ENCODE measurements around the gene ZNF207.

The ZNF207 gene

DNA sequence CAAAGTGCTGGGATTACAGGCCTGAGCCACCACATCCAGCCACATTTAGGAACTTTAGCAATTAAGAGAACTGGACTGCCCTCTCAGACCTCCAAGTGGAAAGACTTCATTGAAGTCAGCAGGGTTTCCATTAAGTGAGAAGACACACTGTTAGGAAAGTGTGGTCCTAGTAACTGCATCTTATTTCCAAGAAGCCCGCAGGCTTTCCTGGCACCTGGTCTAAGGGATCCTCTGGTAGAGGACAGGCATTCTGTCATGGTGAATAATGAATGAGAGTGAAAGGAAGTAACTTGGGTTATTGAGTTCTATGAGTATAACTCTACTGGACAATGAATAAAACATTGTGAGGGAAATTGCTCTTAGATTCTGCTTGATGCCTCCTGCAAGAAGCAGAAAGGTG, 22.0 kb upstream of the ZNF207 start:
- H3K4me2 ChIP-seq (ENCODE audit: low read depth, low read length, poor library complexity, severe bottlenecking), result no peak overlapping the region
- H2AFZ ChIP-seq (ENCODE audit: low read depth, low read length, severe bottlenecking), result no peak overlapping the region
- H3K9ac ChIP-seq (ENCODE audit: low read length), result no peak overlapping the region
- no peaks in the 10 kb centered on the region for H3K9me2 ChIP-seq (replicated peaks; ENCODE audit: insufficient read depth, low read length)
- H3K27ac ChIP-seq (ENCODE audit: low read depth, low read length), result no peak overlapping the region
- H3K9me3 ChIP-seq (ENCODE audit: insufficient read depth, low read length), result no peaks in the 10 kb centered on the region
- TF ChIP-seq EZH2phosphoT487 (conservative IDR thresholded peaks at IDR 0.05; ENCODE audit: low read length), result no peak
- TF ChIP-seq, protein P1, sequence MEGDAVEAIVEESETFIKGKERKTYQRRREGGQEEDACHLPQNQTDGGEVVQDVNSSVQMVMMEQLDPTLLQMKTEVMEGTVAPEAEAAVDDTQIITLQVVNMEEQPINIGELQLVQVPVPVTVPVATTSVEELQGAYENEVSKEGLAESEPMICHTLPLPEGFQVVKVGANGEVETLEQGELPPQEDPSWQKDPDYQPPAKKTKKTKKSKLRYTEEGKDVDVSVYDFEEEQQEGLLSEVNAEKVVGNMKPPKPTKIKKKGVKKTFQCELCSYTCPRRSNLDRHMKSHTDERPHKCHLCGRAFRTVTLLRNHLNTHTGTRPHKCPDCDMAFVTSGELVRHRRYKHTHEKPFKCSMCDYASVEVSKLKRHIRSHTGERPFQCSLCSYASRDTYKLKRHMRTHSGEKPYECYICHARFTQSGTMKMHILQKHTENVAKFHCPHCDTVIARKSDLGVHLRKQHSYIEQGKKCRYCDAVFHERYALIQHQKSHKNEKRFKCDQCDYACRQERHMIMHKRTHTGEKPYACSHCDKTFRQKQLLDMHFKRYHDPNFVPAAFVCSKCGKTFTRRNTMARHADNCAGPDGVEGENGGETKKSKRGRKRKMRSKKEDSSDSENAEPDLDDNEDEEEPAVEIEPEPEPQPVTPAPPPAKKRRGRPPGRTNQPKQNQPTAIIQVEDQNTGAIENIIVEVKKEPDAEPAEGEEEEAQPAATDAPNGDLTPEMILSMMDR (IDR thresholded peaks at IDR 0.05; ENCODE audit: insufficient read depth, low read length, poor library complexity, severe bottlenecking), result no peak
- H4K20me1 ChIP-seq (ENCODE audit: low read depth, low read length), result no peaks in the 10 kb centered on the region
- H3K27me3 ChIP-seq (ENCODE audit: low read length), result no peaks in the 10 kb centered on the region
- no peak overlapping the region for H3K4me3 ChIP-seq (ENCODE audit: insufficient read depth, low read length, poor library complexity, severe bottlenecking)
- H3K79me2 ChIP-seq (ENCODE audit: insufficient read depth, low read length), result no peaks in the 10 kb centered on the region
- no peaks in the 10 kb centered on the region for H3K36me3 ChIP-seq (ENCODE audit: low read length)
- no peaks in the 10 kb centered on the region for H3F3A ChIP-seq (ENCODE audit: insufficient read depth)

DNA sequence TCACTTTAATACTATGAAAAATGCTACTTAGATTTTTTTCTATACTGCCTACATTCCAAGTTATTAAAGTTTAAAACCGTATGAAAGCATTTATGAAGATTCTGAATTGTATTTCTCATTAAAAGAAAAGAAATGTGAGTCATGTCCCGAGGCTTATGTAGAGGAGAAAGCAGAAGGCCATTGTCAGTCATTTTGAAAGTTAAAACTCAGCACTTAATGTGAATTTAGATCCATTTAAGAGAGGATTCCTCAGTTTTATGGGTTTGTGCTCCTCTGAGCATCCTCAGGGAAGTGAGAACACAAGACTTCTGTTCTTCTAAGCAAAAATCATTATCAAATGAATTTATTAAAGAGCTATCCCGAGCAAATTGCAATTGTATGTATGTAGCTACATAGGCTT, 19.8 kb upstream of the ZNF207 start:
- Histone ChIP-seq H3K36me3 (ENCODE audit: low read length) (peaks cover 17% of the 10 kb centered on the region; the same call in 1 of the 2 replicates), H3K9me3 (ENCODE audit: insufficient read depth, low read length) (no peaks in the 10 kb centered on the region), H4K20me1 (ENCODE audit: low read depth, low read length) (no peaks in the 10 kb centered on the region), H3K4me3 (ENCODE audit: insufficient read depth, low read length, poor library complexity, severe bottlenecking) (no peak overlapping the region), H3K4me2 (ENCODE audit: low read depth, low read length, poor library complexity, severe bottlenecking) (no peak overlapping the region), H3K9ac (ENCODE audit: low read length) (no peak overlapping the region), H3K27me3 (ENCODE audit: low read length) (no peaks in the 10 kb centered on the region), H3K27ac (ENCODE audit: low read depth, low read length) (no peak overlapping the region), H3F3A (ENCODE audit: insufficient read depth) (no peaks in the 10 kb centered on the region), H2AFZ (ENCODE audit: low read depth, low read length, severe bottlenecking) (no peak overlapping the region), H3K9me2 (replicated peaks; ENCODE audit: insufficient read depth, low read length) (no peaks in the 10 kb centered on the region), H3K79me2 (ENCODE audit: insufficient read depth, low read length) (no peaks in the 10 kb centered on the region)
- TF ChIP-seq, protein P1 (IDR thresholded peaks at IDR 0.05; ENCODE audit: insufficient read depth, low read length, poor library complexity, severe bottlenecking), result no peak
- TF ChIP-seq EZH2phosphoT487 (conservative IDR thresholded peaks at IDR 0.05; ENCODE audit: low read length), result no peak

DNA sequence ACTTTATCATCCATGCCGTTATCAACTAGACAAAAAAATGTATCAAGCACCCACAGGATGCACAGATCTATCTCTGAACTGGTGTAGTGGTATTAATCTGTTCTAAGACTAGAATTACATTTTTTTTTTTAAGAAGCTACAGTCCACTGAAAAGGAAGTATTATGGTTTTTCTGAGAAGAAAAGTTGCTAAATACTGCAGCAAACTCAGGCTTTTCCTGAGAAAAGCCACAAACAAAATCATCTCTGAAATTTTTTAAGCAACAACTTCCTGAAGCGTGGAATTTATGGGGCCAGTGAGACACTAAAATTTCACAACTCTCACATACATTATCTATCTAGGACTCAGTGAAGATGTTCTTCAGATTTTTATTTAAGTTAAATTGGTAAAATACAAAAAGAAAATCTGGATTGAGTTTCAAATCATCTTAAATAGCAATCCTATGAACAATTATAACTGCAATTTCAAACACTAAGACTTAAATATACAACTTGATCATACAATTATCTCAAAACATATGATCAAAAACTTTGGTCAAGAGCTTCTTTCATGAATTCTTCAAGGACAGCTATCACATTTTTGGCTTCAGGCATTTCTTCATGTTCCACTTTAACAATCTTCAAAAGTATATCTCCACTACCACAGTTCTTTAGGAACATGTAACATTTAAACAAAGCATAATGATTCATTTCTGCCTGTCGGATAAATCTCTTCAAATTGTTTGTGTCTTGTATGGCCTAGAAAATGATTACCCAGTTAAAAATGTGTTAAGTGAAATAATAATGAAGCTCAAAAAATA, 18.5 kb upstream of the ZNF207 start:
- H3K27me3 ChIP-seq (ENCODE audit: low read length), result no peaks in the 10 kb centered on the region
- H3K4me2 ChIP-seq (ENCODE audit: low read depth, low read length, poor library complexity, severe bottlenecking), result no peak overlapping the region

More for the DNA sequence above, 18.5 kb upstream of the ZNF207 start:
- peaks cover 17% of the 10 kb centered on the region; the same call in 1 of the 2 replicates for H3K36me3 ChIP-seq (ENCODE audit: low read length)
- H3K9me3 ChIP-seq (ENCODE audit: insufficient read depth, low read length), result no peaks in the 10 kb centered on the region
- no peak overlapping the region for H3K4me3 ChIP-seq (ENCODE audit: insufficient read depth, low read length, poor library complexity, severe bottlenecking)
- no peak overlapping the region for H2AFZ ChIP-seq (ENCODE audit: low read depth, low read length, severe bottlenecking)
- no peaks in the 10 kb centered on the region for H3F3A ChIP-seq (ENCODE audit: insufficient read depth)
- H3K9me2 ChIP-seq (replicated peaks; ENCODE audit: insufficient read depth, low read length), result no peaks in the 10 kb centered on the region
- no peak overlapping the region for H3K27ac ChIP-seq (ENCODE audit: low read depth, low read length)
- no peaks in the 10 kb centered on the region for H4K20me1 ChIP-seq (ENCODE audit: low read depth, low read length)
- H3K79me2 ChIP-seq (ENCODE audit: insufficient read depth, low read length), result no peaks in the 10 kb centered on the region
- no peak overlapping the region for H3K9ac ChIP-seq (ENCODE audit: low read length)
- TF ChIP-seq EZH2phosphoT487 (conservative IDR thresholded peaks at IDR 0.05; ENCODE audit: low read length), result no peak
- TF ChIP-seq, protein P1 (IDR thresholded peaks at IDR 0.05; ENCODE audit: insufficient read depth, low read length, poor library complexity, severe bottlenecking), result no peak

Data from SU-DHL-6 (cell line).